ENCODE data around the gene REXO1. TPM values are rescaled to one million over a fixed set of nuclear protein-coding genes. Genes with fewer than 3 reads are reported as not detected.
"Not testable (repeated sequence)": the region's sequence is repeated elsewhere in the genome, so short reads cannot be mapped to it uniquely, and the experiment has no call there.

Gene REXO1
- total RNA-seq, 1 experiment from 2014 or later = 61.1 TPM

DNA sequence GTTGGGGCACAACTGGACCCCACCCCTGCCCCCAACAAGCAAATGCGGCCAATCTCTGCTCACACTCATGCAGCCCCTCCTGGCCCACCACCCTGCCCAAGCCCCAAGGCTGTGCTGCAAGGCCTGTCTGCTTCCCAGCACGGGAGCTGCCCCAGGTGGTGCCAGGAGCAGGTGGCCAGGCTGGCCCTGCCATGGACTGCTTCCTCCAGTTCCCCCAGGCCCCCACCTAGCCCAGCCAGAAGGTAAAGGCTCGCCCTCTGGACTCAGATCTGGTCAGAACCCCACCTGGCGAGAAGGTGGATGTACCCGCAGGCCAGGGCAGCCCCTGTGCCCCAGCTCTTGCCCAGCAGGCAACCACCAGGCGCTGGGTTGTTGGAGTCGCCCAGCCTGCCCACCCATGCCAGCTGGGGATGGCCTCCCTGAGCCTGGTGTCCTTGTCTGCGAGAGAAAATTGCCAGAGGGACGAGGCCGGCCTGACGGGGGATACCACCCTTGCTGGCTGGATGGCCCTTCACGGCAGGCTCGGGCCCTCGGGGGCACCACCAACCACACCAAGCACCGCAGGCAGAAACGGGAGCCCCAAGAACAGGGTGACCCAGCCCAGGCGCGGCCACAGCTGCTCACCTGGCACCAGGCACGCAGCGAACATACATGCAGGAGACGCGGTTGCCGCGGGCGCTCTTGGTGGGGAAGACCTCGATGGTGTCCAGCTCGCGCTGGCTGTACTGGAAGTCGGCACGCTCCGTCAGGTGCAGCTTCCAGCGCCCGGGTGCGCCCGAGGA, 32.5 kb upstream of the REXO1 start:
- H3K4me1 Mint-ChIP-seq = peaks cover 20% of the 10 kb centered on the region
- TF ChIP-seq ESRRA (CRISPR knock-in tag; IDR thresholded peaks at IDR 0.05; ENCODE audit: borderline replicate concordance) (no peak), JUN (CRISPR knock-in tag; IDR thresholded peaks at IDR 0.05) (no peak), HMGA2 (CRISPR knock-in tag; IDR thresholded peaks at IDR 0.05) (no peak), CBFB (CRISPR knock-in tag; IDR thresholded peaks at IDR 0.05; ENCODE audit: low read depth) (no peak), RELA (CRISPR knock-in tag; IDR thresholded peaks at IDR 0.05; ENCODE audit: borderline replicate concordance) (no peak), ZNF138 (CRISPR knock-in tag; conservative IDR thresholded peaks at IDR 0.05) (no peak)
- TF ChIP-seq, protein P1, sequence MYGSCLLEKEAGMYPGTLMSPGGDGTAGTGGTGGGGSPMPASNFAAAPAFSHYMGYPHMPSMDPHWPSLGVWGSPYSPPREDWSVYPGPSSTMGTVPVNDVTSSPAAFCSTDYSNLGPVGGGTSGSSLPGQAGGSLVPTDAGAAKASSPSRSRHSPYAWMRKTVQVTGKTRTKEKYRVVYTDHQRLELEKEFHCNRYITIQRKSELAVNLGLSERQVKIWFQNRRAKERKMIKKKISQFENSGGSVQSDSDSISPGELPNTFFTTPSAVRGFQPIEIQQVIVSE (CRISPR knock-in tag; IDR thresholded peaks at IDR 0.05; ENCODE audit: borderline replicate concordance) = no peak
- TF ChIP-seq, protein P2, sequence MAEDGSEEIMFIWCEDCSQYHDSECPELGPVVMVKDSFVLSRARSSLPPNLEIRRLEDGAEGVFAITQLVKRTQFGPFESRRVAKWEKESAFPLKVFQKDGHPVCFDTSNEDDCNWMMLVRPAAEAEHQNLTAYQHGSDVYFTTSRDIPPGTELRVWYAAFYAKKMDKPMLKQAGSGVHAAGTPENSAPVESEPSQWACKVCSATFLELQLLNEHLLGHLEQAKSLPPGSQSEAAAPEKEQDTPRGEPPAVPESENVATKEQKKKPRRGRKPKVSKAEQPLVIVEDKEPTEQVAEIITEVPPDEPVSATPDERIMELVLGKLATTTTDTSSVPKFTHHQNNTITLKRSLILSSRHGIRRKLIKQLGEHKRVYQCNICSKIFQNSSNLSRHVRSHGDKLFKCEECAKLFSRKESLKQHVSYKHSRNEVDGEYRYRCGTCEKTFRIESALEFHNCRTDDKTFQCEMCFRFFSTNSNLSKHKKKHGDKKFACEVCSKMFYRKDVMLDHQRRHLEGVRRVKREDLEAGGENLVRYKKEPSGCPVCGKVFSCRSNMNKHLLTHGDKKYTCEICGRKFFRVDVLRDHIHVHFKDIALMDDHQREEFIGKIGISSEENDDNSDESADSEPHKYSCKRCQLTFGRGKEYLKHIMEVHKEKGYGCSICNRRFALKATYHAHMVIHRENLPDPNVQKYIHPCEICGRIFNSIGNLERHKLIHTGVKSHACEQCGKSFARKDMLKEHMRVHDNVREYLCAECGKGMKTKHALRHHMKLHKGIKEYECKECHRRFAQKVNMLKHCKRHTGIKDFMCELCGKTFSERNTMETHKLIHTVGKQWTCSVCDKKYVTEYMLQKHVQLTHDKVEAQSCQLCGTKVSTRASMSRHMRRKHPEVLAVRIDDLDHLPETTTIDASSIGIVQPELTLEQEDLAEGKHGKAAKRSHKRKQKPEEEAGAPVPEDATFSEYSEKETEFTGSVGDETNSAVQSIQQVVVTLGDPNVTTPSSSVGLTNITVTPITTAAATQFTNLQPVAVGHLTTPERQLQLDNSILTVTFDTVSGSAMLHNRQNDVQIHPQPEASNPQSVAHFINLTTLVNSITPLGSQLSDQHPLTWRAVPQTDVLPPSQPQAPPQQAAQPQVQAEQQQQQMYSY (CRISPR knock-in tag; IDR thresholded peaks at IDR 0.05) = no peak
- TF ChIP-seq, protein P3, sequence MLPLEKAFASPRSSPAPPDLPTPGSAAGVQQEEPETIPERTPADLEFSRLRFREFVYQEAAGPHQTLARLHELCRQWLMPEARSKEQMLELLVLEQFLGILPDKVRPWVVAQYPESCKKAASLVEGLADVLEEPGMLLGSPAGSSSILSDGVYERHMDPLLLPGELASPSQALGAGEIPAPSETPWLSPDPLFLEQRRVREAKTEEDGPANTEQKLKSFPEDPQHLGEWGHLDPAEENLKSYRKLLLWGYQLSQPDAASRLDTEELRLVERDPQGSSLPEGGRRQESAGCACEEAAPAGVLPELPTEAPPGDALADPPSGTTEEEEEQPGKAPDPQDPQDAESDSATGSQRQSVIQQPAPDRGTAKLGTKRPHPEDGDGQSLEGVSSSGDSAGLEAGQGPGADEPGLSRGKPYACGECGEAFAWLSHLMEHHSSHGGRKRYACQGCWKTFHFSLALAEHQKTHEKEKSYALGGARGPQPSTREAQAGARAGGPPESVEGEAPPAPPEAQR (CRISPR knock-in tag; IDR thresholded peaks at IDR 0.05) = no peak
- TF ChIP-seq, protein P4, sequence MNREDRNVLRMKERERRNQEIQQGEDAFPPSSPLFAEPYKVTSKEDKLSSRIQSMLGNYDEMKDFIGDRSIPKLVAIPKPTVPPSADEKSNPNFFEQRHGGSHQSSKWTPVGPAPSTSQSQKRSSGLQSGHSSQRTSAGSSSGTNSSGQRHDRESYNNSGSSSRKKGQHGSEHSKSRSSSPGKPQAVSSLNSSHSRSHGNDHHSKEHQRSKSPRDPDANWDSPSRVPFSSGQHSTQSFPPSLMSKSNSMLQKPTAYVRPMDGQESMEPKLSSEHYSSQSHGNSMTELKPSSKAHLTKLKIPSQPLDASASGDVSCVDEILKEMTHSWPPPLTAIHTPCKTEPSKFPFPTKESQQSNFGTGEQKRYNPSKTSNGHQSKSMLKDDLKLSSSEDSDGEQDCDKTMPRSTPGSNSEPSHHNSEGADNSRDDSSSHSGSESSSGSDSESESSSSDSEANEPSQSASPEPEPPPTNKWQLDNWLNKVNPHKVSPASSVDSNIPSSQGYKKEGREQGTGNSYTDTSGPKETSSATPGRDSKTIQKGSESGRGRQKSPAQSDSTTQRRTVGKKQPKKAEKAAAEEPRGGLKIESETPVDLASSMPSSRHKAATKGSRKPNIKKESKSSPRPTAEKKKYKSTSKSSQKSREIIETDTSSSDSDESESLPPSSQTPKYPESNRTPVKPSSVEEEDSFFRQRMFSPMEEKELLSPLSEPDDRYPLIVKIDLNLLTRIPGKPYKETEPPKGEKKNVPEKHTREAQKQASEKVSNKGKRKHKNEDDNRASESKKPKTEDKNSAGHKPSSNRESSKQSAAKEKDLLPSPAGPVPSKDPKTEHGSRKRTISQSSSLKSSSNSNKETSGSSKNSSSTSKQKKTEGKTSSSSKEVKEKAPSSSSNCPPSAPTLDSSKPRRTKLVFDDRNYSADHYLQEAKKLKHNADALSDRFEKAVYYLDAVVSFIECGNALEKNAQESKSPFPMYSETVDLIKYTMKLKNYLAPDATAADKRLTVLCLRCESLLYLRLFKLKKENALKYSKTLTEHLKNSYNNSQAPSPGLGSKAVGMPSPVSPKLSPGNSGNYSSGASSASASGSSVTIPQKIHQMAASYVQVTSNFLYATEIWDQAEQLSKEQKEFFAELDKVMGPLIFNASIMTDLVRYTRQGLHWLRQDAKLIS (CRISPR knock-in tag; IDR thresholded peaks at IDR 0.05; ENCODE audit: borderline replicate concordance) = no peak
- ATAC-seq (no peak), DNase-seq (ENCODE audit: low spot score) (no peak)
- no peak overlapping the region for H3K27ac Mint-ChIP-seq
- H3K9me3 Mint-ChIP-seq = no peaks in the 10 kb centered on the region
- H3K36me3 Mint-ChIP-seq = no peaks in the 10 kb centered on the region
- ChIA-PET CTCF (no interaction called here), POLR2A (no interaction called here)
- no peak overlapping the region for H3K4me3 Mint-ChIP-seq
- peaks cover 2% of the 10 kb centered on the region; the same call in 1 of the 2 replicates for H3K27me3 Mint-ChIP-seq (ENCODE audit: low read depth)

DNA sequence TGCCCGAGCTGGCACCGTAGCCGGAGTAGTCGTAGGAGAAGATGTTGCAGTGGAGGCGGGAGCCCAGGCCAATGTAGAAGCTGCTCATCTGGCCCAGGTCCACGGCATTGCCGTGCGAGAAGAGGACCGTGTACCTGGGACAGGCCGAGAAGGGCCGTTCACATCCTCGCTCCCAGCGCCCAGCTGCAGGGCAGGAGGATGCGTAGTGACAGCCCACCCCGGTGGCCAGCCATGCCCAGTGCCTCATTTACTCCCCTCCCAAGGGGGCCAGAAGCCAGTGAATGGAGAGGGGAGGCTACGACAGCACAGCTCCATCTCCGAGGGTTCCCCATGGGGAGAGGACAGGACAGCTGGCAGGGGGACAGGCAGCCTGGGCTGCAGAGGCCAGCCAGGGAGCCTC, 31.7 kb upstream of the REXO1 start:
- peaks cover 23% of the 10 kb centered on the region for H3K4me1 Mint-ChIP-seq
- ATAC-seq; H3K27me3 Mint-ChIP-seq (ENCODE audit: low read depth); H3K9me3 Mint-ChIP-seq; DNase-seq (ENCODE audit: low spot score); H3K27ac Mint-ChIP-seq; H3K36me3 Mint-ChIP-seq; H3K4me3 Mint-ChIP-seq; POLR2A ChIA-PET: not testable (repeated sequence)
- CTCF ChIA-PET = interaction anchor here (0.6 kb wide), 1 partner anchor 333 kb away, joined by 4 read pairs; no protein-coding TSS in a partner anchor

DNA sequence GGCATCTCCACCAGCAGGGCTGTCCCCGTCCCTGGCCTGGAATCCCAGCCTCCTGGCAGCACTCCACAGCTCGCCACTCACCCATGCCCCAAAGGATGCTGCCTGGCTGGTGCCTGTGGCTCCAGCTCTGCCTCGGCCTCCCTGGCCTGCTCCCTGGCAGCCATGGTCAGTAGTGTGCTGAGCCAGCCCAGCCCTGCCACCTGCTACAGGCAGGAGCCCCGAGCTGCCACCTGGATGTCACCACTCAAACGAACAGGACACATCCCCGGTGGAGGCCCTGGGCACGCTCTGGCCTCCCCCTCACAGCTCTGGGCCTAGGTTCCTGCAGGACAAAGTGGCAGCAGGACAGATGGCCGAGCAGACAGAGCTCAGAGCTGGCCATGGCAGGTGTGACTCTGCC, 30.3 kb upstream of the REXO1 start:
- H3K27me3 Mint-ChIP-seq (ENCODE audit: low read depth); POLR2A ChIA-PET; DNase-seq (ENCODE audit: low spot score); H3K36me3 Mint-ChIP-seq; ATAC-seq; CTCF ChIA-PET; H3K4me3 Mint-ChIP-seq; H3K9me3 Mint-ChIP-seq; H3K27ac Mint-ChIP-seq: not testable (repeated sequence)
- peaks cover 26% of the 10 kb centered on the region for H3K4me1 Mint-ChIP-seq

DNA sequence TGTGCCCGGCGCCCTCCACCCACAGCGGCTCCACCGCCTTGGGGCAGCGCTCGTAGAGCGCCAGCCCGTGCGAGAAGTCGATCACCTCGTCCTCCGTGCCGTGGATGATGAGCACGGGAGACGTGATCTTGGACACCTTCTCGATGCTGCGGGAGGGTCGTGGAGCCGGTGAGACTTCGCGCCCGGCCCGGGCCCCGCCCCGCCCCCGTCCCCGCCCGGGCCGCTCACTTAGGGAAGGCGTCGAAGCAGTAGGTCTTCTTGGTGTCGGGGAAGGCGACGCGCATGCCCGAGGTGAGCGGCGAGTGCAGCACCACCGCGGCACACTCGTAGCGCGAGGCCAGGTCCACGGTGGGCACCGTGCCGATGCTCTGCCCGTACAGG, 29.0 kb upstream of the REXO1 start:
- DNase-seq (ENCODE audit: low spot score); H3K27me3 Mint-ChIP-seq (ENCODE audit: low read depth); H3K27ac Mint-ChIP-seq; H3K9me3 Mint-ChIP-seq; POLR2A ChIA-PET; H3K36me3 Mint-ChIP-seq; ATAC-seq: not testable (repeated sequence)
- CTCF ChIA-PET = interaction anchor here (0.8 to 3.0 kb wide), 8 partner anchors 8 to 69 kb away, joined by 3 to 48 read pairs (median 8); partner anchors contain the start of gene ABHD17A
- H3K4me3 Mint-ChIP-seq = peak overlapping the region; percentile 47; the same call in 1 of the 2 replicates
- H3K4me1 Mint-ChIP-seq = peaks cover 17% of the 10 kb centered on the region

Measured in WTC11 (cell line).